A673 (cell line): Measurements from ENCODE around the gene QRICH2. TPM values are rescaled to one million over a fixed set of nuclear protein-coding genes. Genes with fewer than 3 reads are reported as not detected.

Source experiments
- BruUV-seq: library from RNA; stranded (reverse); fragments of 400-500 nt; replicated peaks from 2 replicates; lab custom pipeline; 2021; lab: Mats Ljungman, UMichigan
- CTCF ChIA-PET: fragments of 300-600 bp; sonication (Branson Sonifier 250); formaldehyde crosslinking; loops from one replicate; lab custom pipeline; 2022; ENCODE audit warnings: antibody characterized with exemption; lab: Charles Lee
- POLR2A ChIA-PET: fragments of 300-600 bp; sonication (Branson Sonifier 250); formaldehyde crosslinking; loops from one replicate; lab custom pipeline; 2022; ENCODE audit warnings: antibody characterized with exemption; ENCODE audit not compliant: low non-redundant PET; lab: Charles Lee
- DNase-seq: peaks from one replicate; pipeline ENCODE4 v3.0.0-alpha.2; 2015; ENCODE audit warnings: low spot score
- H3K27ac ChIP-seq: fragments of 200-600 bp; sonication (generic); 2 replicates; pipeline ENCODE4 v1.5.1; 2016; ENCODE audit warnings: mixed run types, low read depth, mild to moderate bottlenecking, mixed read lengths, antibody characterized with exemption, low read length; ENCODE audit not compliant: poor library complexity, severe bottlenecking
- H3K27me3 ChIP-seq: fragments of 200-600 bp; sonication (generic); replicated peaks from 2 replicates; pipeline ENCODE4 v1.6.1; 2017; ENCODE audit warnings: mixed run types, low read depth, mild to moderate bottlenecking, mixed read lengths, antibody characterized with exemption, low read length; ENCODE audit not compliant: insufficient read depth, poor library complexity
- H3K36me3 ChIP-seq: fragments of 200-600 bp; sonication (generic); 2 replicates; pipeline ENCODE4 v1.6.1; 2016; ENCODE audit warnings: mixed run types, mild to moderate bottlenecking, mixed read lengths, antibody characterized with exemption, low read length; ENCODE audit not compliant: insufficient read depth, poor library complexity, severe bottlenecking
- H3K4me1 ChIP-seq: fragments of 200-600 bp; sonication (generic); 2 replicates; pipeline ENCODE4 v1.6.1; 2017; ENCODE audit warnings: mixed run types, mild to moderate bottlenecking, mixed read lengths, antibody characterized with exemption, low read length; ENCODE audit not compliant: insufficient read depth, poor library complexity, severe bottlenecking
- H3K4me3 ChIP-seq: fragments of 200-600 bp; sonication (generic); 2 replicates; pipeline ENCODE4 v1.5.1; 2016; ENCODE audit warnings: low read depth, mixed run types, mild to moderate bottlenecking, mixed read lengths, low read length; ENCODE audit not compliant: poor library complexity, severe bottlenecking
- H3K9me3 ChIP-seq: fragments of 200-600 bp; sonication (generic); 2 replicates; pipeline ENCODE4 v1.6.1; 2016; ENCODE audit warnings: mixed run types, low read depth, mild to moderate bottlenecking, mixed read lengths, antibody characterized with exemption, low read length; ENCODE audit not compliant: poor library complexity, severe bottlenecking
- EZH2 ChIP-seq: fragments of 200-600 bp; sonication (generic); IDR thresholded peaks from 2 replicates; pipeline ENCODE4 v1.6.1; 2017; ENCODE audit warnings: borderline replicate concordance, low read depth, mild to moderate bottlenecking, mixed read lengths, antibody characterized with exemption, low read length; ENCODE audit not compliant: poor library complexity, severe bottlenecking
- intact Hi-C: fragments of 100-400 bp; cut with micrococcal nuclease; formaldehyde crosslinking; loops from one replicate; pipeline ENCODE4 v1.10.0; 2022; ENCODE audit not compliant: unreplicated experiment
- total RNA-seq: library from RNA; stranded (reverse); gene quantifications from 2 replicates; pipeline ENCODE4 v1.2.3, GENCODE V29; 2021
- TF ChIP-seq, protein P1 (sequence below): fragments of 300-800, 200-600 bp; sonication (generic); conservative IDR thresholded peaks from 2 replicates; pipeline ENCODE4 v1.5.1; 2017; ENCODE audit warnings: low read depth, mild to moderate bottlenecking, antibody characterized with exemption, low read length, moderate library complexity, mixed read lengths

Gene QRICH2
- total RNA-seq, 1 experiment from 2014 or later = 4.3 TPM

DNA sequence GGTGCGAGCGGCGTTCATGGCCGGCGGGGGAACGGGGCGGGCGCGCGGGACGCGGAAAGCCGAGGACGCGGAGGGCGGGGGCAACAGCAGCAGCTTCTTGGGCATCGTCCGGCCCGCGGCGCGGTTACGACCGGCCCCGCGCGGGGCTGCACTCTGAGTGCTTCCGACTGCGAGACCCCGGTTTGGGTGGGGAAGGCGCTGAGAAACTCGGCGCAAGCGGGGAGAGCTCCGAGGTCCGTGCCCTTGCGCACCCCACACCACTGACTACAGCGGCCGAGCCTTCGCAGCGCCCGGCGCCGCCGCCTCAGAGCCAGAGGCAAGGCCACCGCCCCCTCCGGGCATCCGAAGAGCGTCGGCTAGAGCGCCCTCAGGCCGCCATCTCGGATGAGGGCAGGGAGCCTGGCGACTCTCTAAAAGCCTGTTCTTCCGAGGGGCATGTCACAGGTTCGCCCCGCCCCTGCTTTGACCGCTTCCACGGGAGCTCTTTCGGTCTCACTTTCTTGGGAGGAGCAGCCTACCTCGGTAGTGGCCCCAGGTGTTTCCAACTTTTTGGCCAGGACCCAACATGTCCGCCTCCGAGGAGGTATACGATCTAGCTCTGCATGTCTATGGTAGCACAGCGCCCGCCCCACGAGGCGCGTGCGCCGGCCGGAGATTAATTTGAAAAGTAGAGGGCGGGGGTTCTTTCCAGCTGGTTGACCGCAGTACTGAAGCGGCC, 45.7 kb upstream of the QRICH2 start, which contains the start of gene PRPSAP1:
Gene PRPSAP1, minus strand, starts transcription at position 318 of the 718 bp plus-strand sequence. Its CDS starts 213 bp downstream, at position 105.
- intact Hi-C loops = loop anchor here (1.0 kb wide), 1 partner anchor 30 kb away; no protein-coding TSS in a partner anchor
- DNase-seq = peak; percentile 94
- TF ChIP-seq, protein P1, sequence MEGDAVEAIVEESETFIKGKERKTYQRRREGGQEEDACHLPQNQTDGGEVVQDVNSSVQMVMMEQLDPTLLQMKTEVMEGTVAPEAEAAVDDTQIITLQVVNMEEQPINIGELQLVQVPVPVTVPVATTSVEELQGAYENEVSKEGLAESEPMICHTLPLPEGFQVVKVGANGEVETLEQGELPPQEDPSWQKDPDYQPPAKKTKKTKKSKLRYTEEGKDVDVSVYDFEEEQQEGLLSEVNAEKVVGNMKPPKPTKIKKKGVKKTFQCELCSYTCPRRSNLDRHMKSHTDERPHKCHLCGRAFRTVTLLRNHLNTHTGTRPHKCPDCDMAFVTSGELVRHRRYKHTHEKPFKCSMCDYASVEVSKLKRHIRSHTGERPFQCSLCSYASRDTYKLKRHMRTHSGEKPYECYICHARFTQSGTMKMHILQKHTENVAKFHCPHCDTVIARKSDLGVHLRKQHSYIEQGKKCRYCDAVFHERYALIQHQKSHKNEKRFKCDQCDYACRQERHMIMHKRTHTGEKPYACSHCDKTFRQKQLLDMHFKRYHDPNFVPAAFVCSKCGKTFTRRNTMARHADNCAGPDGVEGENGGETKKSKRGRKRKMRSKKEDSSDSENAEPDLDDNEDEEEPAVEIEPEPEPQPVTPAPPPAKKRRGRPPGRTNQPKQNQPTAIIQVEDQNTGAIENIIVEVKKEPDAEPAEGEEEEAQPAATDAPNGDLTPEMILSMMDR = no peak; the same call in 1 of the 2 replicates
- TF ChIP-seq EZH2 = no peak
- peak within 1 kb of the TSS; percentile 96 for H3K27ac ChIP-seq
- H3K27me3 ChIP-seq = no peaks in the 10 kb centered on the region
- H3K9me3 ChIP-seq = no peaks in the 10 kb centered on the region
- peak within 1 kb of the TSS; percentile 74 for H3K4me3 ChIP-seq
- H3K36me3 ChIP-seq = no peaks in the 10 kb centered on the region
- ChIA-PET POLR2A (interaction anchor here (0.7 kb wide), 2 partner anchors 20 to 96 kb away, joined by 4 read pairs; no protein-coding TSS in a partner anchor), CTCF (no interaction called here)
- peaks cover 6% of the 10 kb centered on the region for H3K4me1 ChIP-seq
- no TSS peak for BruUV-seq

DNA sequence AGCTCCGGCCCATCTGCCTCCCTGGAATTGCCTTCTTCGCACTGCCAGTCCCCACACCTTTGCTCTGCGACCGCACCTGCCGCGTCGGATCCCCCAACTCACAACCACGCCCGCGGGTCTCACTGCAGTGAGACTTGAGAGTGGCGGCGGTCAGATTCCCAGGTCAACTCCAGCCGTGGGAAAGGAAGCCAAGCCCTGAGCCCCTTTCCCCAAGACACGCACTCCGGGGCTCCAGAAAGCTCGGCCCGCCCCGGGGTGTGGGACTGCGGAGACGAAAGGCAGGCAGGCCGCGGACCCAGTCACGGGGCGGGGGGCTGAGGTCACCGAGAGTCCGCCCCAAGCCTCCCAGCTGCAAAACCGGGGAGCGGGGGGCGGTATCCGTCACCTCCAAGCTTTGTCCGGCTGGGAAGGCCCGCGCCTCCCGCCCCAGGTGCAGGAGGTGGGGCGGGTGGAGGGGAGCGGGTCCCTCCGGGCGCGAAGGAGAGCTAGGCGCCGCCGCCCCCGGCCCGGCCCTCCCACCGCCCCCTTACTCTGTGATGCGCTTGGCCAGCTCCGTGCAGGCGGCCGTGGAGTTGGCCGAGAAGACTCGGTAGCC, 45.0 kb upstream of the QRICH2 start:
- Histone ChIP-seq H3K27ac (peak overlapping the region; percentile 96), H3K4me3 (peak overlapping the region; percentile 74), H3K27me3 (no peaks in the 10 kb centered on the region), H3K9me3 (no peaks in the 10 kb centered on the region), H3K36me3 (no peaks in the 10 kb centered on the region), H3K4me1 (peaks cover 6% of the 10 kb centered on the region)
- BruUV-seq = no TSS peak
- intact Hi-C loops = no loop called here
- DNase-seq = no peak
- POLR2A ChIA-PET = interaction anchor here (0.7 kb wide), 2 partner anchors 19 to 97 kb away, joined by 4 read pairs; no protein-coding TSS in a partner anchor
- TF ChIP-seq, protein P1 = no peak
- no peak for TF ChIP-seq EZH2
- CTCF ChIA-PET = no interaction called here

DNA sequence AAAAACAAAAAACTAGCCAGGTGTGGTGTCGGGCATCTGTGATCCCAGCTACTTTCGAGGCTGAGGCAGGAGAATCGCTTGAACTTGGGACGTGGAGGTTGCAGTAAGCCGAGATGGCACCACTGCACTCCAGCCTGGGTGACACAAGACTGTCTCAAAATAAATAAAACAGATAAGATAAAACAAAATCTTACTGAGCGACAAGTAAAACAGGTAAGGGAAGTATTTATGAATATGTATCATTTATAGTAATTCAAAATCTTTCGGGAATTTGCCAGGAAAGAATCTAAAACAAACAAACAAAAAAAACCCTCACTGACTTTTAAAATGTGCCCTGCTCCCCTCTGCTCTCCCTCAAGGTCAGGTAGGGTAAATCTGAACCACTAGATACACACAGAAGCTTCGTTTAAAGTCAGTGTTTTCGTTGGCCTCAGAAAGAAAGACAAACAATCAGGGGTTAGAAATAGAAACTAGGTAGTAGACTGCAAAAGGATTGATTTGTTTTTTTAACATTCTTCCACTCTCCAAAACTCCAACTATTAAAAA, 43.5 kb upstream of the QRICH2 start:
- H3K27ac ChIP-seq = no peak overlapping the region
- no TSS peak for BruUV-seq
- H3K4me1 ChIP-seq = peaks cover 6% of the 10 kb centered on the region
- H3K4me3 ChIP-seq = peak overlapping the region; percentile 4
- no peaks in the 10 kb centered on the region for H3K9me3 ChIP-seq
- no peak for DNase-seq
- no peaks in the 10 kb centered on the region for H3K27me3 ChIP-seq
- POLR2A ChIA-PET = no interaction called here
- intact Hi-C loops = no loop called here
- peaks cover 4% of the 10 kb centered on the region for H3K36me3 ChIP-seq
- TF ChIP-seq, protein P1 = no peak
- TF ChIP-seq EZH2 = no peak
- CTCF ChIA-PET = interaction anchor here (1.0 kb wide), 1 partner anchor 46 kb away, joined by 3 read pairs; no protein-coding TSS in a partner anchor
